ENCODE measurements around the gene JAKMIP2. TPM values are rescaled to one million over a fixed set of nuclear protein-coding genes. Genes with fewer than 3 reads are reported as not detected.
"Not testable (repeated sequence)": the region's sequence is repeated elsewhere in the genome, so short reads cannot be mapped to it uniquely, and the experiment has no call there.

Gene JAKMIP2
- total RNA-seq, 1 experiment from 2014 or later: 6.4 TPM

DNA sequence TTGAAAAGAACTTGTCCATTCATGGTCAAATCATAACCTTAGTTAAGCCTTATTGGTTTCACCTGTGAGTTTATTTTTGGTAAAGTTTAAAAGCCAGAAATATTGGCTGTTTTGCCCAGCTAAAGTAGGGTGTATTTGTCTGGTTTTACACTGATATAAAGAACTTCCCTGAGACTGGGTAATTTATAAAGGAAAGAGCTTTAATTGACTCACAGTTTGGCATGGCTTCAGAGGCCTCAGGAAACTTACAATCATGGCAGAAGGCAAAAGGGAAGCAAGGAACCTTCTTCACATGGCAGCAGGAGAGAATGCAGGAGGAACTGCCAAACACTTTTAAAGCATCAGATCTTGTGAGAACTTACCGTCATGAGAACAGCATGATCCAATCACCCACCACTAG, 55.3 kb downstream of the JAKMIP2 start:
- Histone ChIP-seq H2BK12ac (ENCODE audit: insufficient read length, low read depth, low read length) (no peak overlapping the region), H3K79me2 (ENCODE audit: insufficient read depth, low read length) (no peaks in the 10 kb centered on the region), H3K4me1 (ENCODE audit: insufficient read depth, low read length) (no peaks in the 10 kb centered on the region), H3K56ac (ENCODE audit: insufficient read length, low read depth, low read length) (no peak overlapping the region), H3K18ac (ENCODE audit: insufficient read length, low read depth, low read length) (no peak overlapping the region), H4K91ac (ENCODE audit: insufficient read length, low read depth, low read length) (no peak overlapping the region), H3K79me1 (ENCODE audit: insufficient read depth, low read depth, low read length, poor library complexity, severe bottlenecking) (no peaks in the 10 kb centered on the region), H3K9me3 (ENCODE audit: control insufficient read depth, low read depth, low read length) (no peaks in the 10 kb centered on the region), H2BK20ac (ENCODE audit: low read depth, low read length, poor library complexity, severe bottlenecking) (no peak overlapping the region), H2BK120ac (ENCODE audit: low read depth, low read length, poor library complexity, severe bottlenecking) (no peak overlapping the region), H3K4me2 (ENCODE audit: insufficient read depth, insufficient read length, low read length) (no peak overlapping the region), H3K23ac (ENCODE audit: insufficient read length, low read depth, low read length) (no peak overlapping the region), H3K4ac (ENCODE audit: low read depth, low read length) (no peak overlapping the region), H3T11ph (ENCODE audit: low read length) (no peak overlapping the region), H2AK5ac (ENCODE audit: insufficient read length, low read length) (no peak overlapping the region), H3K27ac (ENCODE audit: insufficient read length, low read depth, low read length) (no peak overlapping the region), H2BK5ac (ENCODE audit: insufficient read length, low read length) (no peak overlapping the region), H4K5ac (ENCODE audit: insufficient read length, low read depth, low read length) (no peak overlapping the region), H2AFZ (ENCODE audit: low read length) (no peak overlapping the region), H2BK15ac (ENCODE audit: low read depth, low read length) (no peak overlapping the region), H3K14ac (ENCODE audit: insufficient read depth, low read length) (no peak overlapping the region), H4K20me1 (ENCODE audit: control insufficient read depth, insufficient read depth, insufficient read length) (no peaks in the 10 kb centered on the region), H3K23me2 (ENCODE audit: insufficient read length, low read depth, low read length, poor library complexity, severe bottlenecking) (no peaks in the 10 kb centered on the region), H3K9ac (ENCODE audit: extremely low read depth, insufficient read length, low read length) (no peak overlapping the region), H3K27me3 (ENCODE audit: insufficient read depth, low read length) (no peaks in the 10 kb centered on the region), H4K8ac (replicated peaks; ENCODE audit: insufficient read length, low read depth, low read length) (no peak overlapping the region)
- H3K36me3 Mint-ChIP-seq (ENCODE audit: insufficient read depth in 1 of 3, low read depth in 3 of 3): peaks cover 12 to 26% (median 21%) of the 10 kb centered on the region in 3 experiments; a peak in 5 of 7 replicates
- WGBS (ENCODE audit: extremely low coverage, insufficient read length, low lambda C conversion rate): no CpG with 5 or more reads among the region's 1 CpG
- no peak for DNase-seq
- H3K27ac Mint-ChIP-seq: no peak overlapping the region
- H3K27me3 Mint-ChIP-seq (ENCODE audit: low read depth): no peaks in the 10 kb centered on the region
- peaks cover 1% of the 10 kb centered on the region in 2 experiments; a peak in 4 of 5 replicates for H3K9me3 Mint-ChIP-seq
- H3K4me3 Mint-ChIP-seq: no peak overlapping the region
- H3K4me1 Mint-ChIP-seq: peaks cover 10 to 15% of the 10 kb centered on the region in 2 experiments
- TF ChIP-seq, protein P1, sequence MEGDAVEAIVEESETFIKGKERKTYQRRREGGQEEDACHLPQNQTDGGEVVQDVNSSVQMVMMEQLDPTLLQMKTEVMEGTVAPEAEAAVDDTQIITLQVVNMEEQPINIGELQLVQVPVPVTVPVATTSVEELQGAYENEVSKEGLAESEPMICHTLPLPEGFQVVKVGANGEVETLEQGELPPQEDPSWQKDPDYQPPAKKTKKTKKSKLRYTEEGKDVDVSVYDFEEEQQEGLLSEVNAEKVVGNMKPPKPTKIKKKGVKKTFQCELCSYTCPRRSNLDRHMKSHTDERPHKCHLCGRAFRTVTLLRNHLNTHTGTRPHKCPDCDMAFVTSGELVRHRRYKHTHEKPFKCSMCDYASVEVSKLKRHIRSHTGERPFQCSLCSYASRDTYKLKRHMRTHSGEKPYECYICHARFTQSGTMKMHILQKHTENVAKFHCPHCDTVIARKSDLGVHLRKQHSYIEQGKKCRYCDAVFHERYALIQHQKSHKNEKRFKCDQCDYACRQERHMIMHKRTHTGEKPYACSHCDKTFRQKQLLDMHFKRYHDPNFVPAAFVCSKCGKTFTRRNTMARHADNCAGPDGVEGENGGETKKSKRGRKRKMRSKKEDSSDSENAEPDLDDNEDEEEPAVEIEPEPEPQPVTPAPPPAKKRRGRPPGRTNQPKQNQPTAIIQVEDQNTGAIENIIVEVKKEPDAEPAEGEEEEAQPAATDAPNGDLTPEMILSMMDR (conservative IDR thresholded peaks at IDR 0.05): no peak

DNA sequence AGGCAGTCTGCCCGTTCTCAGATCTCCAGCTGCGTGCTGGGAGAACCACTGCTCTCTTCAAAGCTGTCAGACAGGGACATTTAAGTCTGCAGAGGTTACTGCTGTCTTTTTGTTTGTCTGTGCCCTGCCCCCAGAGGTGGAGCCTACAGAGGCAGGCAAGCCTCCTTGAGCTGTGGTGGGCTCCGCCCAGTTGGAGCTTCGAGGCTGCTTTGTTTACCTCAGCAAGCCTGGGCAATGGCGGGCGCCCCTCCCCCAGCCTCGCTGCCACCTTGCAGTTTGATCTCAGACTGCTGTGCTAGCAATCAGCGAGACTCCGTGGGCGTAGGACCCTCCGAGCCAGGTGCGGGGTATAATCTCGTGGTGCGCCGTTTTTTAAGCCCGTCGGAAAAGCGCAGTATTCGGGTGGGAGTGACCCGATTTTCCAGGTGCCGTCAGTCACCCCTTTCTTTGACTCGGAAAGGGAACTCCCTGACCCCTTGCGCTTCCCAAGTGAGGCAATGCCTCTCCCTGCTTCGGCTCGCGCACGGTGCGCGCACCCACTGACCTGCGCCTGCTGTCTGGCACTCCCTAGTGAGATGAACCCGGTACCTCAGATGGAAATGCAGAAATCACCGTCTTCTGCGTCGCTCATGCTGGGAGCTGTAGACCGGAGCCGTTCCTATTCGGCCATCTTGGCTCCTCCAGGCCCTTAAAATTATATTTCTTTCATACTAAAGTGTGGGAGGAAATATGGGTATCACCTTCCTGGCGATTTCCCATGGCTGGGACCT, 61.2 kb downstream of the JAKMIP2 start:
- H3K27ac ChIP-seq (ENCODE audit: insufficient read length, low read depth, low read length); H3K4me1 ChIP-seq (ENCODE audit: insufficient read depth, low read length); H2BK15ac ChIP-seq (ENCODE audit: low read depth, low read length); H3K79me2 ChIP-seq (ENCODE audit: insufficient read depth, low read length); H3K18ac ChIP-seq (ENCODE audit: insufficient read length, low read depth, low read length); H3K23ac ChIP-seq (ENCODE audit: insufficient read length, low read depth, low read length); H4K8ac ChIP-seq (replicated peaks; ENCODE audit: insufficient read length, low read depth, low read length); H3K4ac ChIP-seq (ENCODE audit: low read depth, low read length); H4K91ac ChIP-seq (ENCODE audit: insufficient read length, low read depth, low read length); H4K20me1 ChIP-seq (ENCODE audit: control insufficient read depth, insufficient read depth, insufficient read length); H2BK20ac ChIP-seq (ENCODE audit: low read depth, low read length, poor library complexity, severe bottlenecking); H3K9me3 ChIP-seq (ENCODE audit: control insufficient read depth, low read depth, low read length); H3K27me3 ChIP-seq (ENCODE audit: insufficient read depth, low read length); DNase-seq; H4K5ac ChIP-seq (ENCODE audit: insufficient read length, low read depth, low read length); H2BK12ac ChIP-seq (ENCODE audit: insufficient read length, low read depth, low read length); H2BK120ac ChIP-seq (ENCODE audit: low read depth, low read length, poor library complexity, severe bottlenecking); H3K27me3 Mint-ChIP-seq (ENCODE audit: low read depth); H3K56ac ChIP-seq (ENCODE audit: insufficient read length, low read depth, low read length); H3K79me1 ChIP-seq (ENCODE audit: insufficient read depth, low read depth, low read length, poor library complexity, severe bottlenecking); H2BK5ac ChIP-seq (ENCODE audit: insufficient read length, low read length); H3K9me3 Mint-ChIP-seq; H3K4me1 Mint-ChIP-seq; H3K23me2 ChIP-seq (ENCODE audit: insufficient read length, low read depth, low read length, poor library complexity, severe bottlenecking); H2AK5ac ChIP-seq (ENCODE audit: insufficient read length, low read length): not testable (repeated sequence)
- Histone ChIP-seq H2AFZ (ENCODE audit: low read length) (peak overlapping the region; percentile 29), H3T11ph (ENCODE audit: low read length) (peak overlapping the region; percentile 88), H3K9ac (ENCODE audit: extremely low read depth, insufficient read length, low read length) (peak overlapping the region; percentile 51), H3K14ac (ENCODE audit: insufficient read depth, low read length) (peak overlapping the region; percentile 49; the same call in 1 of the 2 replicates), H3K4me2 (ENCODE audit: insufficient read depth, insufficient read length, low read length) (peak overlapping the region; percentile 16)
- WGBS (ENCODE audit: extremely low coverage, insufficient read length, low lambda C conversion rate): no CpG with 5 or more reads among the region's 38 CpGs
- H3K4me3 Mint-ChIP-seq: peak overlapping the region; percentile 69 to 74; a peak in 4 of 5 replicates
- H3K27ac Mint-ChIP-seq: peak overlapping the region; percentile 92 to 98 (median 93)
- H3K36me3 Mint-ChIP-seq (ENCODE audit: insufficient read depth in 1 of 3, low read depth in 3 of 3): peaks cover 8 to 22% (median 21%) of the 10 kb centered on the region in 3 experiments; a peak in 6 of 7 replicates
